NCI-H2029 treated with DMSO at 0.1 percent for 48 hours (cell line): ENCODE results near the gene ARID2.

ENCODE experiments used
- DNase-seq: peaks from one replicate; lab custom pipeline; 2025; lab: John Stamatoyannopoulos, UW

Gene ARID2

DNA sequence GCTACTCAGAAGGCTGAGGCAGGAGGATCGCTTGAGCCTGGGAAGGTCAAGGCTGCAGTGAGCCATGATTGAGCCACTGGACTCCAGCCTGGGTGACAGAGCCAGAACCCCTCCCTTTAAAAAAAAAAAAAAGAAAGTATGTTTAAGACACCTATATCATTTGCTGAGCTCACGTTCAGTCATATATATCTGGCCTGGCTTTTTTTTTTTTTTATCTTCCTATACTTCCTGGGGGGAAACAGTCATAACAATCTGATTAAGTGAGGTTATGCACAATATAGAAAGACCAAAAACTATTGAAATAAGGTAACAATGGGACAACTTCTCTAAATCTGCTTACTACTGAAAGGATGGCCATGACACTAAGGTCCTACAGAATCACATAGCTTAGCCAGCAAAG, 9.4 kb upstream of the ARID2 start:
- no peak for DNase-seq

DNA sequence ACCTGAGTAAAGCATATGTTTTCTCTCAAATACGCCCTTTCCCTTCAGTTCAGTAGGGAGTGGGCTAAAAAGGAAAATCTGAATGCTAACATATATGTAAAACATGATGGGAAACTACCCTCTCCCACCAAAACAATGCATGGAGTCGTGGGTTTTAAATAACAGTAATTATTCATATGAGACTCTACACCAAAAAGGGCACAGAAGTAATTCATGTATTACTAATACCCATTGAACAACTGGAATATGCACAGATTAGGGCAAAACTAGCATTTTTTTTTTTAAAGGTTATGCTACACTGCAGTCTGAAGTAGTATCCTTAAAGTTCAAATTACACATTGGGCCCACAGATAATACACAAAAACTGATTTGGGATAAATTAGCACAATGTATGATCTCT, 8.1 kb upstream of the ARID2 start:
- DNase-seq = no peak

DNA sequence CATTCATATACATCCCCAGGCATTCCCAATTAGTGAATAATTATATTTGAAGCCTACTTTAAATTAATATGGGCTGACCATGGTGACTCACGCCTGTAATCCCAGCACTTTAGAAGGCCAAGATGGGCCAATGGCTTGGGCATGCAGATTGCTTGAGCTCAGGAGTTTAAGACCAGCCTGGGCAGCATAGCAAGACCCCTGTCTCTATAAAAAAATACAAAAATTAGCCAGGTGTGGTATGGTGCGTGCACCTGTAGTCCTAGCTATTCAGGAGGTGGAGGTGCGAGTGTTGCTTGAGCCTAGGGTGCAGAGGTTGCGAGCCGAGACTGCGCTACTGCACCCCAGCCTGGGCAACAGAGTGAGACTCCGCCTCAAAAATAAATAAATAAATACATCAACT, 7.6 kb upstream of the ARID2 start:
- no peak for DNase-seq

DNA sequence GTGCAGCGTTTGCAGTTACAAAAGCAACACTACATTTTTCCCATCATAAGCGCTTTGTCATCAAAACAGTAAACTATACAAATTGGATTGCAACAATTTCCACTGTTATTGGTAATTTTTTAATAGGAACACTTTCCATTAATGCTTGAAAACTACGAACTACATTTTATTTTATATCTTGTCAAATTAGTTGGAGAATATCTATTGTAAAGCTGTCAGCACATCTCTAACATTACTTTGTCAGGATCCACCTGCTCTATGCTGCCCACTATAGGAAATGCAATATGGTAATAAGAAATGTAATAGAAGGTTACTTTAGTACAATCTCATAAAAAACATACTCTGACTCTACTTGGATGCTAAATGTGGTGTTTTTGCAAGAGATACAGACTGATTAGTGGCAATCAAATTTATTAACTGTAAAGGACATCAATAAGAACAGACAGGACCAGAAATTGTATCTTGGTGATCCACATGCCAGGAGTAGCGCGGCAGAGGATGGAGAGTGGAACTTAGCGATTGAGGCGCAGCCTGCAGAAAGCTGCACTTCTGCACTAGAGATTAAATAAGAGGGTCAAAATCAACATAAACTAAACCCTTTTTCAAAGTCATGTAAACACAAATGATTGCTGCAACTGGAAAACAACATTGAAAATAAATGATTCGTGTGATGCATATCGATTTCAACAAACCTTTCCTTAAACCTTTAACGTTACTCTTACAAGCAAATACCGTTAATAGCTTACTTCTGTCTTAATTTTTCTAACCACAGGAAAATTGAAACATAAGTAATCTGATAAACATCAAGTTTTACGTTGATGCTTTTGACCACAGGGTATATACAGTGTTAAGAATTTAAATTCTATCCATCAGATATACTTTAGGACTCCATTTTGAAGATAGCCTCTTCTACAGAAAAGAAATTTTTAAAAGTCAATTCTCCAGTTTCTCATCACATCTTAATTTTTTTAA, 3.6 kb upstream of the ARID2 start:
- peak; percentile 28 for DNase-seq

DNA sequence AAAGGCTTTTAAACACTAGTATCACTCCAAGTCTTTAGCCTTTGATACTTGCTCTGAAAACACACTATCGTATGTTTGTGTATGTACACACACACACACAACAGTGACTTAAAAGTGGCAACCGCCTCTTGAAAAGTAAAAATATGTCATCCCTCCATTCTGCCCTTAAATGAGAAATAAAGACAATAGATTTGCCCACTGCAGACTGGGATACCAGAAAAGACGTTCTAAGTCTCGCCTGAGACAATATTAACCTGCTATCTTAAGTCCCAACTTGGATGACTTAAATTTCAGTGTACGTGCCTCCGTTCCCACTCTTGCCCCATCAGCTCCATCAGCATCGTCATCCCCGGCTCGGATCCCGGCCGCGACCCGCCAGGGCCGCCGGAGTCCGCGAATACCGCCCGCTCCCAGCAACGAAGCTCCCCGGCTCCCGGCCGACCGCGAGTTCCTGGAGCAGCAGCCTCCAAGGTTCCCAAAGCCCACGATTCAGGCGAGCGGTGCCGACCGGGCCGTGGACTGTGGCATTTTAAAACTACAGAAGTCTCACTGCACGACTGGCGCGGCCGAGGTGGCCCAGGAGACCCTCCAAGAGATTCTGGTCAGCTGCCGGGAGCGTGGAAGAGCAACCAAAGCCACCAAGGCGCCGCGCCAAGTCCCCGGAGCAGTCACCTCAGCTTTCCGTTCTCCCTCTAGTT, 2.8 kb upstream of the ARID2 start:
- no peak for DNase-seq

DNA sequence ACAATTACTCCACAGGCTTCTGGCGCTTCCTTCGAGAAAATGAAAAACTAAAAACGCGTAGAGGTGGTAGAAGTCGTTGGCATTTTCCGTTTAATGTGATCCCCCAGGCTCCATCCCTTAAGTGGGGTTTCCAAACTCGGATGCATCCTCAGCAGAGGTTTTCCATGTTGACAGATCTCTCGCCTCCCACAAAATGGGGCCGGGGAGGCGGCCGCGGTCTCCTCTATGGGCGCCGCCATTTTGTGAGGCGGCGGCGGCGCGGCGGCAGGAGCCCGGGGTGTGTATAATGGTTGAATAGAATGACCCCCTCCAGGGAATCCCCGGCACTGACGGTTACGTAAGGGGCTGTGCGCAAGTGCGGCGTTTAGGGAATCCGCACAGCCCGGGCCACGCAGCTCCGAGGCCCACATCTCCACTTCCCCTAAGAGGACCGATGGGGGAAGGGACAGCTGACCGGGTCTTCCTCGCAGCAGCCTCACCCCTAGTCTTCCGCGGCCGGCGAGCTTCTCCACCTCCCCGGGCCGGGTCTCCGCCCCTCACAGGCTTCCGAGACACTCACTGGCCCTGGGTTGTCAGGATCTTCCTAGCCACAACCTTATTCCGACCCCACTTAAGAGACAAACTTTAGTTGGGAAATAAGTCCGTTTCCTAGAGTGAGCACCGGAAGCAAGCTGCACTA, 2.1 kb upstream of the ARID2 start:
- peak; percentile 92 for DNase-seq

DNA sequence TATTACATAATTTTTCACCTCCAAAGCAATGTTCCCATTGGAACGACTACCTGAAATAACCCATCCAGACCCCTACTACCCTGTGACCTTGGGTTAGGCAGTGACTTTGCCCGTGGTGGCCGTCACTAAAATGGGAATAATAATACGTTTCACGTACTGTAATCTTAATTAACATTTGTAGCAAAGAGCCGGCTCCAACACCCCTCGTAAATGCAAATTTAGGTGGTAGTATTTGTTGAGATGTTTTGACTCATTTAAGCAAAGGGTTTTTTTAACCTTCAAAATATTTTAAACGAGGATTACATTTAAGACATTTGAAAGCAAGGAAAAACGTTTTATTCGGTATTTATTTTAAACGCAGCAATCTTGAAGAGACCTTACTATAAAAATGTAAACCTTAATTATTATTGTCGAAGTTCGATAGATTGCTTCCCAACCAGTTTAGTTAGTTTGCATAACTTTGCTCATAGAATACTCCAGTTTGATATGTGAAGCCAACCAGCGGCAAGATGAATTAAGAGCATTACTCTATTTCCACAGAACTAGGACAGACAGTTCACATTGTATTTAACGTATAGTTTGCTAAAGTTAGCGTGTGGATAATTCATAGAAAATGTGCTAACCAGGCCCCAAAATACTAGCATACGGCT, 1.4 kb upstream of the ARID2 start:
- DNase-seq = peak; percentile 51

DNA sequence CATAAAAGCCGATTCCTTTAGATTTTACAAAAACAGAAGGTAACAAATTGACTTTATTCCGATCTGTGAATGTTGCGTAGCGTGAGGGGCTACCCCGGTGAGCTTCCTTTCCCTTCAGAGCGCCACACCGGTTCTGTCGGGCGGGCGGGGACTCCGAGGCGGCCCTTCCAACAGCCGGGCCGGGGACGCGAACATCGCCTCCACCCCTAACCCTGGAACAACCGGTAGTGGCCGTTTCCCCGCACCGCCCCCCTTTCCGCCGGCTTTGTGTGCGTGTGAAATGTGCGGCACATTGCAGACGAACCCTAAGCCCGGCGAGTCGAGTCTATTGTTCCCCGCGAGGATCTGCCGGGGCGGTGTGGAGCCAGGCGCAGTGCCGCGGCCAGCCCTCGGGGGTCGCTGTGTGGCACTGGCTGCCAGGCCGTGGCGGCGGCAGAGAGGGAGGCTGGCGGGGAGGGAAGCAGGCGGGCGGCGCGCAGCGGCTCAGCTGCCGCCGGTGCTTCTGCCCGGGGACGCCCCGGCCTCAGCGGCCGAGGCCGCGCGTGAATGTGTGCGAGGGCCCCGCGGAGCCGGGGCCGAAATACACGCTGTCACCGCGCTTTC, 775 bp upstream of the ARID2 start:
- DNase-seq = peak; percentile 79

DNA sequence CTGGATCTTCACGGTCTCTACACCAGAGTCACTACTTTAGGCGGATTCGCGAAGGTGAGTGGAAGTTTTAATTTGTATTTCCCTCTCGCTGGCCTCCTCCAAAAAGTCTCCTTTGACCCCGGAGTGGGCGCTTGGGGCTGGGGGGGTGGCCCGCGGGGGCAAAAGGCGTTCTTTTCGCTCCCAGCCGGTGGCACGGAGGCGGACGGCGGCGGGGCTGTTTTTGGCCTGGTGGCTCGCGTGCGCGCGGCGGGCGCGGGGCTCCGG, 510 bp downstream of the ARID2 start:
- DNase-seq = peak; percentile 15

DNA sequence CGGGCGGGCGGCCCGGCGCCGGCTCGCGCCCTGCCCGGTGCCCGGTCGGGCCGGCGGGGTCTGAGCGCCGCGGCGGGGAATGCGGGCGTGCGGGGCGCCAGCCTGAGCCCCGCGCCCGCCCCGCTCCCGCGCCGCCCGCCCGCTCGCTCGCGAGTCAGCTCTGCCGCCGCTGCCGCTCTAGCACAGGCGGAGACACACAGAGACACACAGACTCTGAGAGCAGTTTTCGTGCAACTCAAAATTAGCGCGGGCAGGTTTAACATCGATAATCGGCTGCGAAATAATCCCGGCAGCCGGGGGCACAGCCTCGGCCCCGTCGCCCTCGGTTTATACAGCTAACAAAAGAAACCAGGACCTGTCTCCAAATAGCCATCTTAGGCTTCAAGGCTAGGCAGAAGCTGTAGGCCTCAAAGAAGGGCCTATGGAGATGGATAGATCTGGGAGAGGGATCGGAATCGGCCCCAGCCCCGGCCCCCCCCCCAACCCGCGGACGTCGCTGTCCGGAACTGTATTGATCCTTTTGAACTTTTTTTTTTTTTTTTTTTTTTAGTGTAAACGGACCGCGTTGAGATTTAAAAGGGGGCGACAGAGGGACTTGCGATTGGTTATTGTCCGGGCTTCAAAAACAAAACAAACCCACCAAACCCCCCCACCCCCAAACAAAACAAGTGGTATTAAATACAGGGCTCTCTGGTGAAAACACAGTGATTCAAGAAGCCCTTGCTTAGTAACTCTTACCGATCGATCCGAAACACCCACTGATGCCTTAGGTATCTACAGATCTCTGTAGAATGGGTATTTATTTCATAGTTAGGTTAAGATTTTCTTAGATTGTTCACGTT, 1.1 kb downstream of the ARID2 start:
- DNase-seq = peak; percentile 54

DNA sequence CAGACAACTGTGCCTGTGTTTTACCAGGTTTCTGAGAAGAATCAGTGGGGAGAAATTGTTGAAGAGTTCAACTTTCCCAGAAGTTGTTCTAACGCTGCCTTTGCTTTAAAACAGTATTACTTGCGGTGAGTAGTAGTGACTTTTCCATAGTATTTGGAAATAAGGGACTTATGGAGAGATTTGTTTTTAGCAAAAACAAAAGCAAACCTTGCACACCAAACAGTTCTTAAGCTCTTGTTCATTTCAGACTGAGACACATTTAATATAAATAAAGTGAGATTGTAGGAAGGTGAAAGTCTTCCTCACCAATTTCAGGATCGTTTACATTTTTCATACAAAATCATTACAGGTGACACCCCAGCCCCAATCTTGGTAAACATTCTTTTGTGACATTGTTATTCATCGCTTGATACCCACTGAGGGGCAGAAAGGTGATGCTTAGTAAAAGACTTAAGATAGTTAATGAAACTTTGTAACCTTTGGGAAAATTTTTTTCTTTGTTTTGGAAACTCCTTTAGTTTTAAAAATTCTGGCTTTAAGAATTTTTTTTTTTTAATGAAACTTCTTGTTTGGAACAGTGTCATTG, 1.8 kb downstream of the ARID2 start:
- no peak for DNase-seq

DNA sequence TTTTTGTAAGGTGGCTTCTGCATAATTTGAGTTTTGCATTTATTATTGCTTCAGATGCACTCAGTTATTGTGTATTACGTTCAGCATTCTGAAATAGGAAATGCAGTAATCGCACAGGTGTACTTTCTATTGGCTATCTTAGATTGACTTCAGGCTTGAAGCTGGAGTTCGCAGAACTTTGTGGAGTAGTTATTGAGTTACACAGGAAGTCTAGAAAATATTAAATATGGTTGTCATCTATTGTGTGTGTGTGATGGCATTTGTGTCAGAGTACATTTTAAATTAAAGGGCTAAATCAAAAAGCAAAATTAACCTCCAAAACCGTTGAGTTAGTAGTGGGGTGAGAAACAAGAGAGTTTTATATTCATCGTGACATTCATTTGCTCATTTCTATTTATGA, 2.7 kb downstream of the ARID2 start:
- no peak for DNase-seq

DNA sequence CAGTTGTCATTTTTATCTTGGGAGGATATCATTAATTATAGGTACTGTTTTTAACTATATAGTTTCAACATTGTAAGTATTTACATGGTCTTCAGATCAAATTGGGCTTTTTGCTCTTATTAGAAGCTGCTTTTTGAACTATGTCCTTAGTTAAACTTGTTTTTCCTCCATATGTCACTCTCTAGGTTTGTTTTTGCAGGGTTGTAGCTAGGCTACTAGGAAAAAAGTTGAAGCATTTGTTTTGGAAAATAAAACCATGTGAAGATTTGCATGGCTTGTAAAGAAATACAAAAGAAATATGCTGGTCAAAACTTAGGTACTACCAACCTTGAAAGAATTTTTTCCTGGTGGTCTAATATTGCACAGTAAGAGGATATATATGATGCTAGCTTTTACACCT, 3.4 kb downstream of the ARID2 start:
- no peak for DNase-seq

DNA sequence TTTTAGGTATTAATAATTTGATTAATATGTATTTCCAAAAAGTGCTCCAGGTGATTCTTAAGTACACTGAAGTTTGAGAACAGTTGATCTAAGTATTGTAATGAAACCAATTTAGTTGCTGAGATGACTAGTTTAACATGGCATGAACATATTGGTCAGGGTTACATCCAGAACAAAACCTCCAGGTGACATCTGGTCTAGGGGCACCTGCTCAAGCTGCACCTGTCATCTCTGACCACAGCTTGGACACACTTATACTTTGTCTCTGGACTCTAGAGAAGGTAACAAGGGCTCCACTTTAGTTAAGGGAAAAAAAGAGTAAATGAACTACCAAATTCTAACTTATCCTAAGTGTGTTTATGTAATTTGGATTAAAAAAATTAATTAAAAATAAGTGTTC, 8.1 kb downstream of the ARID2 start:
- no peak for DNase-seq

DNA sequence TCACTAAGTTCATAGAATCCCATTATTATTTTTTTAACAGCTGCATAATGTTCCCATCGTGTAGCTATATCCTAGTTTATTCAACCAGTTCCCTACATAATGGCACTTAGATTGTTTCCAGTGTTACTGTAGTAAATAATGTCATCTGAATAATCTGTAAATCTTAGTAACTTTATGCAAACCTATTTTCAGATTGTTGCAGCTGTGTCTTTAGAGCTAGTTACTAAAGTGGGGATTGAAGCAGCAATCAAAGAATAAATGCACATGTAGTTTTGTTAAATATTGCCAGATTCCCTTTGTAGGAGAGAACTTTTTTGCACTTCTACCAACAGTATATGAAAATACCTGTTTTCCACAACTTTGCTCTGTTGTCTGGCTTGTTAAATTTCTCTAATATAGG, 13.1 kb downstream of the ARID2 start:
- no peak for DNase-seq

DNA sequence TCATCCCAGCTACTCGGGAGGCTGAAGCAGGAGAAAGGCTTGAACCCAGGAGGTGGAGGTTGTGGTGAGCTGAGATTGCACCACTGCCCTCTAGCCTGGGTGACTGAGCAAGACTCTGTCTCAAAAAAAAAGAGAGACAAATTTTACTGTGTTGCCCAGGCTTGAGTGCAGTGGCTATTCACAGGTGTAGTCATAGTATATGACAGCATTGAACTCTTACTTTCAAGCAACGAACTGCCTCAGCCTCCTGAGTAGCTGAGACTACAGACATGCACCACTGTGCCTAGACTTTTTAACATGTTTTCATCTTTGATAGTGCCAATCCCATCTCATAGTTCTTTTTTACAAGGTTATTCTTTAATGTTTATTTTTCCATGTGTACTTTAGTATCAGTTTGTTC, 13.7 kb downstream of the ARID2 start:
- DNase-seq = no peak

DNA sequence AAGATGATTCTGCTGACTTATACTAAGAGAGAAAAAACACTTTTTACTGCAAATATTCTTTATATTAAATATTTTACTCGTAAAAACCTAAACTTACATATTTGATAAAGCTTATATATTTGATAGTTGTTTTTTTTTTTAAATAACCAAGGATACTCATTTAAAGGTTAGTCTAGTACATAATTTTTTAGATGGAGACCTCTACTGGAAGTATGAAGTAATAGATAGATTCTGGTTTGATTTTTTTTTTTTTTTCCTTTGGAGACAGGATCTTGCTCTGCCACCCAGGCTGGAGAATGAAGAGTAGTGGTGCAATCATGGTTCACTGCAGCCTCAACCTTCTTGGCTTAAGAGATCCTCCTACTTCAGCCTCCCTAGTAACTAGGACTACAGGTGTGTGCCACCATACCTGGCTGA, 16.4 kb downstream of the ARID2 start:
- no peak for DNase-seq

DNA sequence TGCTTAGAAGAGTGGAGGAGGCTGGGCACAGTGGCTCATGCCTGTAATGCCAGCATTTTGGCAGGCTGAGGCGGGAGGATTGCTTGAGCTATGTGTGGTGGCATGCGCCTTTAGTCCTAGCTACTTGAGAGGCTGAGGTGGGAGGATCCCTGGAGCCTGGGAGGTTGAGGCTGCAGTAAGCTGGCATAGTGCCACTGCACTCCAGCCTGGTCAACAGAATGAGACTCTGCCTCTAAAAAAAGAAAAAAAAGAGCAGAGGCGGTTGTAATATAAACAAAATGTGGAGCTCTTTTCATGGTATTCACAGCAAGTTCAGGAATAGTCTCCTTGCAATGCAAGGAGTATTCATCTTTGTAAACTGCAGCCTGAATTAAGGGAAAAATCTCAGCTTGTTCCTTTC, 27.2 kb downstream of the ARID2 start:
- no peak for DNase-seq

DNA sequence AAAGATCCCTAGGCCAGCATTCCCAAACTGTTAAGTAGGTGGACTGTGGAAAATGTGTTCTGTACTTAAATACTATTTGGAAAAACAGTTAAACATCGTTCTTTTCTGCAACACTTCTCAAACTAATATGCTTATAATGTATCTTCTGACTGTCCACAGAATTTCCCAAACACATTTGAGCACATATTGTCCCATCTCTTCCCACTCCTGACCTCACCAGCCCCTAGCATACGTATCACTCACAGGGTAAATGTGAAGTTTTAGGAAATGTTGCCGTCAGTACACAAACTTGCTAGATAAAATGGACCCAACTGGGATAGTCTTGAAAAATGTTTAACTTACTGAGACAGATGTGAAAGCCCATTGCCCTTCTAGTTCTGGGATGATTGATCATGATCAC, 27.7 kb downstream of the ARID2 start:
- no peak for DNase-seq

DNA sequence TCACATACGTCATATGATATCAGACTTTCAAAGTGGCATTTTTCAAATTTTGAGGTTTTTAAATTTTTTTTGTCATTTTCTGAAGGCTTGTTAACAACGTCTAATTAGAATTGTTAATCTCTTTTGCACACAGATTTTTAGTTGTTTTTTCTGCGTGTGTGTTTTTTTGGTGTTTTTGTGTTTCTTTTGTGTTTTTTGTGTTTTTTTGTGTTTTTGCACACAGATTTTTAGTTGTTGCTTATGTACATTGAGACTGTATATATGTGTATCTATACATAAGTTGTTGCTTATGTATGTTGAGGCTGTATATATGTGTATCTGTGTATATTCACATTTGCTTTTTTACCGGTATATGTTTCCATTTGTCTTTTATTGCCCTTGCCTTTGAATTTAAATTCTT, 30.8 kb downstream of the ARID2 start:
- DNase-seq = no peak
